ENCODE measurements around the gene GBP3.
"Not testable (repeated sequence)": the region's sequence is repeated elsewhere in the genome, so short reads cannot be mapped to it uniquely, and the experiment has no call there.

Gene GBP3

DNA sequence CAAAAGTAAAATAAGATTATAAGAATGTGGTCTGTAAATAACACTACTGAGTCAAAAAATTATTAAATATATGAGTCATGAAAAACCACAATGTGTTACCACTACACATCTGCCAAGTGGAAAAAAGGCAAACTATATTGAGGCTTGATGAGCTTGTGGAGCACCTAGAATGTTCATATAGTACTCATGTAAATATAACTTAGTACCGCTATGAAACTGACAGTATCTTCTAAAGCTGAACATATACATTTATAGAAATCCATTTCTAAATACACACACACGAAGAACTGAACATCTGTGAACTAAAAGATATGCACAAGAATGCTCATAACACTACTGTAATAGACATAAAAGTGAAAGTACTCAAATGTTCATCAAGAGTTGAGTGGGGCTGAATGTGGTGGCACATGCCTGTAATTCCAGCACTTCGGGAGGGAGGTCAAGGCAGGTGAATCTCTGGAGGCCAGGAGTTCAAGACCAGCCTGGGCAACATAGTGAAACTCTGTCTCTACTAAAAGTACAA is 18.5 kb upstream of the GBP3 start:
- DNase-seq (ENCODE audit: low read depth in 2 of 2) = no peak

DNA sequence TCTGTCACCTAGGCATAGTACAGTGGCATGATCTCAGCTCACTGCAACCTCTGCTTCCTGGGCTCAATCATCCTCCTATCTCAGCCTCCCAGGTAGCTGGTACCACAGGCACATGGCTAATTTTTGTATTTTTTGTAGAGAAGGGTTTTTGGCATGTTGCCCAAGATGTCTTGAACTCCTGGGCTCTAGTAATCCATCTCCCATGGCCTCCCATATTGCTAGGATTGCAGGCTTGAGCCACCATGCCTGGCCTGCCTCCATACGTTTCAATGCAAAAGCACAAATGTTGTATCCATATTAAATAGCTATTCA is 17.6 kb upstream of the GBP3 start:
- no peak for DNase-seq (ENCODE audit: low read depth in 2 of 2)

DNA sequence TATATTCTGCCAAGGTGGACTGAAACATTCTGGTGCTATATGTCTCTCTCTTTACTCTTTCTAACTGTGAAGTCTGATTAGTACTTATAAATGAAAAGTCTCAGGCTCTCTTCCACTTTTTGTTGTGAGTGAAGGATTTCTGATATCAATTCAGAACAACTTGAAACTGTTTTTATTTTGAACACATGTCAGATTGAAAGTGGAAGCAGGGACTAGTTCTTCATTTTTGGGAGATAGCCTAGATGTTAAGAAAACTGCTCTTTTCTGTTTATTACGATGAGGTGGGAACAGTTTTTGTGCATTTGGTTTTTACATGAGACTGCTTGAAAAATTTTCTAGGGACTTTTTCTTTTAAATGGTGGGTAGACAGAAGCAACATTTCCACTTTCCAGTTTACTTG is 14.5 kb upstream of the GBP3 start:
- no peak for DNase-seq (ENCODE audit: low read depth in 2 of 2)

DNA sequence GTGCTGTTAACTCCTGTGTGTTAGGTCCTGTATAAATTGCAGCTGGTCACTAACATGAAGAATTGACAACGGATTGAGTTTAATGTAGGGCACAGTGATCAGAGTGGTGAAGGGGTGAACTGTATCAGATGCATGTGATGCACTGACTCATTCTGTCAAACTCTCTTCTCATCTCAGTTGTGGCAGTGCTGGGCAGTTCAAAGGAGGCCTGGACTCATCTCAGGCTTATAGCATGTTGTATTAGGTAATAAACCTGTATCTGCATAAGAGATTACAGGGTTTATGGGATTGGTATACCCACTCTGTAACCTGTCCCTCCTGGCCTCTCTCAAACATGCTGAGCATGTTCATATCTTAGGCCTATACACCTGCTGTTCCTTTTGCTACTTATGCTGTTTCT is 12.4 kb upstream of the GBP3 start:
- DNase-seq (ENCODE audit: low read depth in 2 of 2) = no peak

DNA sequence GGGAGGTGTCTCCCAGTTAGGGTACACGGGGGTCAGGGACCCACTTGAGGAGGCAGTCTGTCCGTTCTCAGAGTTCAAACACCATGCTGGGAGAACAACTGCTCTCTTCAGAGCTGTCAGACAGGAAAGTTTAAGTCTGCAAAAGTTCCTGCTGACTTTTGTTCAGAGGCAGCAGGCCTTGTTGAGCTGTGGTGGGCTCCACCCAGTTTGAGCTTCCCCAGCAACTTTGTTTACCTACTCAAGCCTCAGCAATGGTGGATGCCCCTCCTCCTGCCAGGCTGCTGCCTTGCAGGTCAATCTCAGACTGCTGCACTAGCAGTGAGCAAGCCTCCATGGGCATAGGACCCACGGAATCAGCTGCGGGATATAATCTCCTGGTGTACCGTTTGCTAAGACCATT is 11.3 kb upstream of the GBP3 start:
- not testable (repeated sequence) for DNase-seq (ENCODE audit: low read depth in 2 of 2)

DNA sequence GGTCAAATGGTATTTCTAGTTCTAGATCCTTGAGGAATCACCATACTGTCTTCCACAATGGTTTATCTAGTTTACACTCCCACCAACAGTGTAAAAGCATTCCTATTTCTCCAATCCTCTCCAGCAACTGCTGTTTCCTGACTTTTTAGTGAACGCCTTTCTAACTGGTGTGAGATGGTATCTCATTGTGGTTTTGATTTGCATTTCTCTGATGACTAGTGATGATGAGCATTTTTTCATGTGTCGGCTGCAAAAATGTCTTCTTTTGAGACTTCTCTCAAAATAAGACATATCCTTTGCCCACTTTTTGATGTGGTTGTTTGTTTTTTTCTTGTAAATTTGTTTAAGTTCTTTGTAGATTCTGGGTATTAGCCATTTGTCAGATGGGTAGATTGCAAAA is 6.4 kb upstream of the GBP3 start:
- DNase-seq (ENCODE audit: low read depth in 2 of 2) = not testable (repeated sequence)

DNA sequence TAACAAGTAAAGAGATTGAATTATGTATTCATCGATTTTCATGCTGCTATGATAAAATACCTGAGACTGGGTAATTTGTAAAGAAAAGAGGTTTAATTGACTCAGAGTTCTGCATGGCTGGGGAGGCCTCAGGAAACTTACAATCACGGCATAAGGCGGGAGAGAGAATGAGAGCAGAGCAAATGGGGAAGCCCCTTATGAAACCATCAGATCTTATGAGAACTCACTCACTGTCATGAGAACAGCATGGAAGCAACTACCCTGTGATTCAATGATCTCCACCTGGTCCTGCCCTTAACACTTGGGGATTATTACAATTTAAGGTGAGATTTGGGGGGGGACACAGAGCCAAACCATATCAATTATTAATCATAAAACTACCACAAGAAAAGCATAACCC is 3.3 kb upstream of the GBP3 start:
- DNase-seq (ENCODE audit: low read depth in 2 of 2) = no peak

DNA sequence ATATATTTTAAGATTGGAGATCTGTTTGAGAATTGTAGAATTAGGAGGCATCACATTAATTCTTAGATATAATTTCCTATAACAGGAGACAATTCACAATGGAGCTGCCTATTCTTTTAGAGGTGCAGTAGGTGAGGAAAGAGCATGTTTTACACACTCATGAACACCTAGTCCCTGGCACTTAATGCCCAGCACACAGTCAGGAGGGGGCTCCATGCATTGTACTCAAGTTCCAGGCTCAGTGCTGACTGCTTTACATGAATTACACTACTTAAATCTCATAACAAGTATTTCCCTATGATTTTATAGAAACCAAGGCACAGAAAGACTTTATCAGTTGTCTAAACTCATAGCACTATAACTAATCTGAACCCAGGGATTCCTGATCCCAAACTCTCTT is 360 bp upstream of the GBP3 start:
- no peak for DNase-seq (ENCODE audit: low read depth in 2 of 2)

DNA sequence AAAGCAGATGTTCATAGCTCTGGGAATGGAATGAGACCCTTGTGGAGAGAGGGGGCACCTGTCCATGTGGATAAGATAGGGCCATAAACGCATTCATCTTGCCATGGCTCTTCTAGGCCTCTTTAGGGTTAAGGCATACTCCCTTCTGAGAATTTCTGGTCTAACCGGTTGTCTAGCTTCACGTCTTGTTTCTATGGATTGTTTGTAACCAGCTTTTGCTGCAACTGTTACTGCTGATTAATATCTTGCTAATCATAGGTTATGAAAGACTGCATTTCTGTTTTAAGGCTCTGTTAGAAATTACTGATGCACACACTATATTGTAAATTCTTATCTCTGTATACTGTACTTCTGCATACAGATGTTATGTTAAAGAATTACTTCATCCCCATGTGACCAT is 4.3 kb downstream of the GBP3 start:
- not testable (repeated sequence) for DNase-seq (ENCODE audit: low read depth in 2 of 2)

DNA sequence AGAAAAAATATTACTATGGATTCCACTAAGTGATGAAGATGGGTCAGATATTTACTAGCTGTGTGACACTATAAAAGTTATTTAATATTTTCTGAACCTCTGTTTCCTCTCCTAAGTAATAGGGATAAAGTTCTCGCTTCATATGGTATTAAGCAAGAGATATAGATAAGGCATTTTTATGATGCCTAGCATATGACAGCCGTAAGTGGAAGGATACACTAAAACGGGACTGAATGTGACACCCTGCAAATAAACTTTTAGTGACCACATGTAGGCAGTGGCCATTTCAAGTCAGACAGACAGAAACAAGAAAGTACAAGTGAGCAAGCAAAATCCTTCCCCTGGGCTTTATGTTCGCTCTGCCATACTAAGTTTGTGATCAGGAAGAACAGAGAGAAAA is 14.2 kb downstream of the GBP3 start:
- no peak for DNase-seq (ENCODE audit: low read depth in 2 of 2)

DNA sequence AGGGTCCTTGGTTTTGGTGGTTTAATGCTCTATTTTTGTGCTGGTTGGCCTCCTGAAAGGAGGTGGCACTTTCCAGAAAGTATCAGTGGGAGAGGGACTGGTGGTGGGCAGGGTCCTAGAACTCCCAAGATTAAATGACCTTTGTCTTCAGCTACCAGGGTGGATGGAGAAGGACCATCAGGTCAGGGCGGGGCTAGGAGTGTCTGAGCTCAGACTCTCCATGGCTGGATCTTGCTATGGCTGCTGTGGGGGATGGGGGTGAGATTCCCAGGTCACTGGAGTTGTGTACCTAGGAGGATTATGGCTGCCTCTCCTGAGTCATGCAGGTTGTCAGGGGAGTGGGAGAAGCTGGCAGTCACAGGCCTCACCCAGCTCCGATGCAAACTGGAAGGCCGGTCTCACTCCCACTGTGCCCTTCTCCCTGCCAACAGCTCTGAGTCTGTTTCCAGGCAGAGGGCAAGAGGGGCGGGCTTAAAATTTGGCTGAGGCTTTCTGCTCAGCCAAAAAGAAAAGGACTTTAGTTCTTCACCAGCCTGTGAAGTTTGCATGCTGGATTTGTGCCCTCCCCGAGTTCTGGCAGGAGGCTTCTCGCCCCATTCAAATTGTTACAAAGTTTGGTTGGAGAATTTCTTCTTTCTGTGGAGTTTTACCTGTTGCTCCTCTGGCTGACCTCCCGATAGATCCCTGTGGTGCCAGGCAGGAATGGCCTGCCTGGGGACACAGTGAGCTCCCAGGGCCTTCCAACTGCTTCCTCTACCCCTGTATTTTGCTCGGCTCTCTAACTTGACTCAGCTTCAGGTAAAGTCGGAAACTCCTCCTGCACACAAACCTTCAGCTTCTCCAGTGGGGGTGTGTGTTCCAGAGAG is 17.1 kb downstream of the GBP3 start:
- DNase-seq (ENCODE audit: low read depth in 2 of 2) = no peak

DNA sequence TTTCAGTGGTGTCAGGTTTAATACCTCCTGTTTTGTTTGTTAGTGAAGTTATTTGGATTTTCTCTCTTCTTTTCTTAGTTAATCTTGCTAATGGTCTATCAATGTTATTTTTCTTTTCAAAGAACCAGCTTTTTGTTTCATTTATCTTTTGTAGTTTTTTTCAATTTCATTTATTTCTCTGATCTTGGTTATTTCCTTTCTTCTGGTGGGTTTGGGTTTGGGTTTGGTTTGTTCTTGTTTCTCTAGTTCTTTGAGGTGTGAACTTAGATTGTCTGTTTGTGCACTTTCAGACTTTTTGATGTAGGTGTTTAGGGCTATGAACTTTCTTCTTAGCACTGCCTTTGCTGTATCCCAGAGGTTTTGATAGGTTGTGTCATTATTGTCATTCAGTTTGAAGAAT is 20.5 kb downstream of the GBP3 start:
- DNase-seq (ENCODE audit: low read depth in 2 of 2) = not testable (repeated sequence)

DNA sequence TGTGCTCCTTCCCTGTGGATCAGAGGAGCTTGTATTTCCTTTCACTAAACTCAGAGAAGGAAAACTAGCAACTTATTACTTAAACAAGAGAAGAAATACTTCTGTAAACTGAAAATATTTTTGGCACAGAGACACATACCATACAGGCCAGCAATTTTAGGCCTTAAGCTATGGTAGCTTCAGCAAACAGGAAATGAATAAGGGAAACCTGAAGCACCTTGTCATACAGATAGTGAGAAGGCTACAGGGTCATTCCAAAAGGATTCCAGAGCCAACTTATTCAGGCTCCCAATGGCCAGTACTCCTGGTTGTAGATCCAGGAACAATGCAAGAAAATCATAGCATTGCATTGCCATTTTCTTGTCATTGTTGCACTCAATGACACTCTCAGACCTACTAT is 21.2 kb downstream of the GBP3 start:
- no peak for DNase-seq (ENCODE audit: low read depth in 2 of 2)

DNA sequence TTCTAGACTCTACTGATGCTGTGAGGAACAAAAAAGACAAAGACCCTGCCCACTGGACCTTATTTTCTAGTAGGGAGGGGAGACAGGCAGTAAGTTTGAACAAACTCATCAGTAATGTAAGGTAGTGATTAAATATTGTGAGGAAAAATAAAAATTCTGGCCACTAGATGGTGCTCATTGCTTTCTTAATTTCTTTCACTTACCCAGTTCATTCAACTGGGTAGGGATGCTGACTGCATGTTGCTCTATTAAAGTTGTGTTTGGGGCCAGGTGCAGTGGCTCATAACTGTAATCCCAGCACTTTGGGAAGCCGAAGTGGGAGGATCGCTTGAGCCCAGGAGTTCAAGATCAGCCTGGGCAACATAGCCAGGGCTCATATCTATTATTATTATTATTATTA is 23.9 kb downstream of the GBP3 start:
- DNase-seq (ENCODE audit: low read depth in 2 of 2) = peak in 1 of 2 donors; percentile 43

DNA sequence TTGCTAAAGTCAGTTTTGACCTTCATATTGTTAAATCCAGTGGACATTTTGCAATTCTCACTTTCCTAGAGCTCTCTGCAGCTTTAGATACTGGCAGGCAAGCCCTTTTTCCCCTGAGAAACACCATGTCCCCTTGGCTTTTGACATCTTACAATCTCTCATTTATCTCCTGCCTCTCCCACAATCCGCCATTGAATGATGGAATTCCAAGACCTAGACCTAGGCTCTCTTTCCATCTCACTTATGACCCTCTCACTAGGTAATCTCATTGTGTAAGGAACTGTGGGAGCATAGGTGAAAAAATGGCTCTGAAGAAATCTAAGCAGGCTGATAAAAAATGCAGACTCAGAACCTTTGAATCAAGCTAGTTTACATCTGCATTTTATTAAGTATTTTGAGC is 32.2 kb downstream of the GBP3 start:
- DNase-seq (ENCODE audit: low read depth in 2 of 2) = no peak

DNA sequence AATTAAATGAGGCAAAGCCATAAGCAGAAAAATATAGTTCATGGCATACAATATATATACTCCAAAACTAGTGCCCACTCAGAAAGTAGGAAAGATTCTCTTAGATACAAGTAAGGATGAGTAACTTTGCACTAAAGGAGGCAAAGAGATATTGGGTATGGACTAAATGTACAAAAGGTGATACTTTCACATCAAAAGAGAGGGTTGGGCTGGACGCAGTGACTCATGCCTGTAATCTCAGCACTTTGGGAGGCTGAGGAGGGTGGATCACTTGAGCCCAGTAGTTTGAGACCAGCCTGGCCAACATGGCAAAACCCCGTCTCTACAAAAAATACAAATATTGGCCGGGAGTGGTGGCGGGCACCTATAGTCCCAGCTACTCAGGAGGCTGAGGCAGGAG is 37.0 kb downstream of the GBP3 start:
- DNase-seq (ENCODE audit: low read depth in 2 of 2) = no peak

DNA sequence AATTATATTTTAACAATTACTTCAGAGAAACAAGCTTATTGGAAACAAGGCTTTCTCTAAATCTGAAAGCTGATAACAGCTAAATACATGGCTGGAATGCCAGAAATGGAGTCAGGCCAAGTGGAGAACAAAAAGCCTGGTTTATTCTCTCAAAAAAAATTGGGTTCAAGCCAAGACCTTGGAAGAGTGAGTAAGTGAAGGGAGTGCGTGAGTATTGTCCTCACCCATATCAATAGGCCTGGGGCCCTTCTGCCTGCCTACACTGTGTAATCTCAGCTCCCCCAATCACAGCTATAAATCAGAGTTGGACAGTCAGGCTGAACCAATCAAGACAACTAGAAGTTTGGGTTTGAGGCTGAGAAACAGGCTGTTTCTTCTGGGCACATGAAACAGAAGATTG is 37.6 kb downstream of the GBP3 start:
- DNase-seq (ENCODE audit: low read depth in 2 of 2) = no peak

DNA sequence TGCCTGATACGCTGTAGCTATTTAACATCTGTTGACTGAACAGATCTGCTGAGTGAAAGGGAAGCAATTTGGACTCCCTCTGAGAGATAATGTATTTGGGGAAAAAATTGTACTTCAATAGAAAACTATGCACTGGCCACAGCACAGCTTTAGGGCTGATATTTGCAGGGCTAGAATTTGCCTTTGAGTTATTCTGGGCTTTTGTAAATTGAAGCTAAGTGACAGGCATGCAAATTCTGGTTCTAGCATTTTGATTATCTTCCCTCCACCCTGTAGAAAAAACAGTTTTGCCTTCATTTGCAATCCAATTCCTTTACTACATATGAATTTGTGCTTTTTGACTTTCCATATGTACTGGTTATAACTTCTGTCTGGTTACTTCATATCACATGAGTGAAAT is 38.1 kb downstream of the GBP3 start:
- no peak for DNase-seq (ENCODE audit: low read depth in 2 of 2)

DNA sequence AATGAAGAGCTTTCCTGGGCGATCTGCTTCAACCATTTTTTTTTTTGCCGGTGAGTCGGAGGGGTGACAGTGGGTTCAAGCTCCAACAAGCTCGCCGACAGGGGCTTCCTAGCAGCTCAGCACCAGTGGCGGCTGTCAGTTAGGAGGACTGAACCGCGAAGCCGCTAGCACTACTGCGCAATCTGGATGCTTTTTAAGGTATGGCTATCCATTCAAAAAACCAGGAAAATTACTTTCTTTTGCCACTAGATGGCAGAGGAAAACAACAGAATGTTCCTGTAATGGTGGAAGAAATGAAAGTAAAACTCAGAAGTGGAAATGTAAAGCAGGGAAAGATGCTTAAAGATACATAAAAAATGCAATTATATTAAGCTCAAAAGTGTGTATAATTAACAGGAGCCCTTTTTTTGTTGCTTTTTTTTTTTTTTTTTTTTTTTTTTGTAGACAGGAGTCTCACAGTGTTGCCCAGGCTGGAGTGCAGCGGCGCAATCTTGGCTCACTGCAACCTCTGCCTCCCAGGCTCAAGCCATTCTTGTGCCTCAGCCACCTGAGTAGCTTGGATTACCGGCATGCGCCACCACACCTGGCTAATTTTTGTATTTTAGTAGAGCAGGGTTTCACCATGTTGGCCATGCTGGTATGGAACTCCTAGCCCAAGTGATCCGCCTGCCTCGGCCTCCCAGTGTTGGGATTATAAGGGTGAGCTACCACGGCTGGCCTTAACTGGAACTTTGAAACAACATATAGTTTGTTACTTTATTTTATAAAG is 38.7 kb downstream of the GBP3 start:
- DNase-seq (ENCODE audit: low read depth in 2 of 2) = no peak

DNA sequence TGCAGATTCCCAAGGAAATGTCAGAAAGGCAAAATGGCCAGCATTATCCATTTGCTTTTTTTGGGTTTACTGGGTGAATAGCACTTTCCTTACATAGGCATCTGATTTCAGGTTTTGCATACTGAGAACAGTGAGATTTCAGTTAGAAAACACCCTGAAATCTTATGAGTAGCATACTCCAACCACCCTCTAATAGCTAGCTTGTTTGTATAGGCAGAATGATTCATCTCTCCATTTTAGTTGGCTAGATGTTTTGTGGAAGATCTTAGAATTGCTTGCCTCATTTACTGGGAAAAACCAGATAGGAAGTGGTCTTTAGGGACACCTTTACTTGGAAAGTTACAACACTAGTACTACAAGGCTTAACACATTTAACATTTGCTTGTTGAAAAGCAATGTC is 40.6 kb downstream of the GBP3 start:
- no peak for DNase-seq (ENCODE audit: low read depth in 2 of 2)

DNA sequence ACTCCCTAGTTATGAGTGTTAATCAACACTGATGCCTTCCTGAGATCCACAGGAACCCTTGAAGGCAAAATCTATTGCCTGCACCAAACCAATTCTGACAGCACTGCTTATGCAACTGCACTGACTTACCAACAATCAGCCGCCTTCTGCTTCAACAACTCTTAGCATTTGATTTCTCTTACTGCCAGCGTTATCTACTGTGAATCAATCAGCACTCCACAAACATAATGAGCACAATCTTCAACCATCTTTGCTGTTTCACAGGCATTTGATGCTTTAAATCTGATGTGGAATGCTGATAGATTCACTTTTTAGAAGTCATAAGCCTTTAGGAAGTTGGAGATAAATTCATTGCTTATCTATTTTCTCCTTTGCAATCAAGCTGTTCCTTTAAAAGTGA is 41.2 kb downstream of the GBP3 start:
- not testable (repeated sequence) for DNase-seq (ENCODE audit: low read depth in 2 of 2)

DNA sequence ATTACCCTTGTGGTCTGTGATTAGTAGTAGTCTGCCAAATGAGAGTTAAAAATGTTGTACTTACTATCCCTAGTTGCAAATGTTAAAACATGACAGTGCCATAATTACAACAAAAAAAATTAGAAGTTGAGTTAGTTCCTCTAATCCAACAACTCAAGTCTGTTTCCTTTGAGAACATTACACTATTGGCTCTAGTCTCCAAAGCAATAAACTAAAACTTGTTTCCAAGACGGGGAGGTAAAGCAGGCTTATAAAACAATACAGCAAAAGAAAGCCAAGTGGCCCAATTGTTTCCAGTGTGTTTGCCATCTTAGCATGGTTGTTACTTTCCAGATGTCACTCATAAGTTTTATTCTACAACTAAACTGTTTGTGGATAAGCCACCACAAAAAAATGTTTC is 41.8 kb downstream of the GBP3 start:
- DNase-seq (ENCODE audit: low read depth in 2 of 2) = no peak

DNA sequence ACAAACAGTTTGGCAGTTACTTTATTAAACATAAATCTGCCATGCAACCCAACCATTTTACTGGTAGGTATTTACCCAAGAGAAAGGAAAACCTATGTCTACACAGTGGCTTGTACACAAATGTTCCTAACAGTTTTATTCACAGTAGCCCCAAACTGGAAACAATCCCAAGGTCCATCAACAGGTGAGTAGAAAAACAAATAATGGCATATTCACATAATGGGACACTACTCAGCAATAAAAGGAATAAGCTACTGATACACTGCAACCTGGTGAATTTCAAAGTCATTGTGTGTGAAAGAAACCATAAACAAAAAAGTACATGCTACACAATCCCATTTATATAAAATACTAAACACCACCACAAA is 42.9 kb downstream of the GBP3 start:
- DNase-seq (ENCODE audit: low read depth in 2 of 2) = no peak

Data from activated CD4-positive, alpha-beta T cell treated with anti-CD3 and anti-CD28 coated beads for 24 hours (primary cell).